SU-DHL-6 (cell line): ENCODE results near the gene SNRNP200.

Experiments used
- EZH2phosphoT487 ChIP-seq: fragments of 200-600 bp; sonication (generic), shearing (Covaris generic); conservative IDR thresholded peaks from 2 replicates; pipeline ENCODE4 v1.6.1; 2018; ENCODE audit warnings: mild to moderate bottlenecking, antibody characterized with exemption, low read length, moderate library complexity, mixed read lengths
- TF ChIP-seq, protein P1 (sequence below): fragments of 200-600 bp; sonication (generic); IDR thresholded peaks from one replicate; pipeline ENCODE4 v1.5.1; 2017; ENCODE audit warnings: antibody characterized with exemption, mild to moderate bottlenecking, low read length, moderate library complexity; ENCODE audit not compliant: insufficient read depth, poor library complexity, severe bottlenecking

DNA sequence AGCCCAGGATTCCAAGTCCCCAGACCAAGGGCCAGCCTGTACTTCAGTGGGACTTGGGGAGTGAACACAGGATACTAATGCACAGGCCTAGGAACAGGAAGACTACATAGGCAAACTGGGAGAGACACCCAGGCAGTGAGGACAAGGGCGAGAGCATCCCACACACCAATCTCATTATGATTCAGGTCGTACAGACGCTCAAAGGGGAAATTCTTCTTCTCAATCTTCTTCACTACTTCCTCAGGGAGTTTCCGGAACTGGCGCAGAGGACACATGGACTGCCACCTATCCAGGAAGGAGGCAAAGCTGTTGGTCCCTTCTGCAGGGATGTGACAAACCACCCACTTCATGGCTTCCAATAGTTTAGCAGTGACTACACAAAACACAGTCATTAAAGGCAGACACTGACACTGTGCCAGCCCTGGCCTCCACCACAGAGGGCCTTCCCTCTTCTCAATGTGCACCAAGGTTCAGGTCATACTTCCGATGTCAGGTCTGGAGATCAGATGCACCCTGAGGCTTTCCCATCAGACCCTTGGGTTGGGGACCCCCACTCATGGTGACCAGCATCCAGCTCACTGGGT is 18.0 kb downstream of the SNRNP200 start:
- TF ChIP-seq, protein P1, sequence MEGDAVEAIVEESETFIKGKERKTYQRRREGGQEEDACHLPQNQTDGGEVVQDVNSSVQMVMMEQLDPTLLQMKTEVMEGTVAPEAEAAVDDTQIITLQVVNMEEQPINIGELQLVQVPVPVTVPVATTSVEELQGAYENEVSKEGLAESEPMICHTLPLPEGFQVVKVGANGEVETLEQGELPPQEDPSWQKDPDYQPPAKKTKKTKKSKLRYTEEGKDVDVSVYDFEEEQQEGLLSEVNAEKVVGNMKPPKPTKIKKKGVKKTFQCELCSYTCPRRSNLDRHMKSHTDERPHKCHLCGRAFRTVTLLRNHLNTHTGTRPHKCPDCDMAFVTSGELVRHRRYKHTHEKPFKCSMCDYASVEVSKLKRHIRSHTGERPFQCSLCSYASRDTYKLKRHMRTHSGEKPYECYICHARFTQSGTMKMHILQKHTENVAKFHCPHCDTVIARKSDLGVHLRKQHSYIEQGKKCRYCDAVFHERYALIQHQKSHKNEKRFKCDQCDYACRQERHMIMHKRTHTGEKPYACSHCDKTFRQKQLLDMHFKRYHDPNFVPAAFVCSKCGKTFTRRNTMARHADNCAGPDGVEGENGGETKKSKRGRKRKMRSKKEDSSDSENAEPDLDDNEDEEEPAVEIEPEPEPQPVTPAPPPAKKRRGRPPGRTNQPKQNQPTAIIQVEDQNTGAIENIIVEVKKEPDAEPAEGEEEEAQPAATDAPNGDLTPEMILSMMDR = no peak
- TF ChIP-seq EZH2phosphoT487 = no peak
